ENCODE data around the gene NHLH1.
"Not testable (repeated sequence)": the region's sequence is repeated elsewhere in the genome, so short reads cannot be mapped to it uniquely, and the experiment has no call there.

Gene NHLH1

GRCh38 chr1:160384812-160385211, 17.9 kb downstream of the NHLH1 start:
- DNase-seq, result not testable (repeated sequence)

- DNase-seq, result not testable (repeated sequence)
Measured at GRCh38 chr1:160388406-160388805, 21.5 kb downstream of the NHLH1 start.

DNA sequence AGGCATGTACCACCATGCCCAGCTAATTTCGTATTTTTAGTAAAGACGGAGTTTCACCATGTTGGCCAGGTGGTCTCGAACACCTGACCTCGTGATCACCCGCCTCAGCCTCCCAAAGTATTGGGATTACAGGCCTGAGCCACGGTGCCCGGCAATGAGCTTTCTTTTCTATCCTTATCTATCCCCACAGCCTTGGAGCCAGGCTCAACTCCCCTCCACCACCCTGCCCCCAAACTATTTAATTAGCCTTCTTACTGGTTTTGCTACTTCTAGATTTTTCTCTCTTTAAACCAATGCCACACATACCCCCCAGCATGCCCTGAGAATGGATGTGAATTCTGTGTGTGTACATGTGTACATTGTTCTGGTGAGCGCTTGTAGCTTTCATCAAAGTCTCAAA, 27.8 kb downstream of the NHLH1 start:
- DNase-seq, result no peak

- no peak for DNase-seq
Measured at GRCh38 chr1:160397651-160398050, 30.8 kb downstream of the NHLH1 start.

- no peak for DNase-seq
Measured at GRCh38 chr1:160398823-160399222, 32.0 kb downstream of the NHLH1 start.

- DNase-seq, result no peak
Measured at GRCh38 chr1:160399544-160400222, 32.8 kb downstream of the NHLH1 start.

DNA sequence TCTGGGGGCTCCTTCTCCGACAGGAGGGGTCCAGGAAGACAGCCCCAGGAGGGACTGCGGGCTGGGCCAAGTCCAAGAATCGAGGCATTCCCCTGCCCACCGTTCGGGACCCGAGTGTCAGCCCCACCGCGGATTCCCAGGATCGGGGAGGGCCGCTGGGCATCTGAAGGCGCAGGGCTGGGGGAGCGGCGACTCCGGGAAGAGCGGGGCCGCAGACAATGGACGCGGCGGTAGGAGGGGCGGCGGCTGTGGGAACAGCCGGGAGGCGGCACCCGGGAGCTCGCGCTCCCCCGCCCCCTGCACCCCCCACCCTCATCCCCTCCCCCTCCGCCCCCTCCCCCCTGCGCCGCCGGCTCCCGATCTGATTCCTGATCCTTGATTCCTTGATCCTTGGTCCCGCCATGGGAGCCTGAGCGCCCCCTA, 33.4 kb downstream of the NHLH1 start, which contains the start of gene VANGL2:
TSS of gene VANGL2 (plus strand) at position 342 of the 423 bp plus-strand sequence. CDS start 15,274 bp downstream, outside the sequence.
- no peak for DNase-seq

GRCh38 chr1:160400646-160401486, 34.0 kb downstream of the NHLH1 start:
- no peak for DNase-seq

GRCh38 chr1:160401487-160401805, 34.6 kb downstream of the NHLH1 start:
- no peak for DNase-seq

GRCh38 chr1:160402001-160402795, 35.3 kb downstream of the NHLH1 start:
- no peak for DNase-seq

- no peak for DNase-seq
Measured at GRCh38 chr1:160403244-160403643, 36.4 kb downstream of the NHLH1 start.

- no peak for DNase-seq
Measured at GRCh38 chr1:160404094-160404493, 37.2 kb downstream of the NHLH1 start.

DNA sequence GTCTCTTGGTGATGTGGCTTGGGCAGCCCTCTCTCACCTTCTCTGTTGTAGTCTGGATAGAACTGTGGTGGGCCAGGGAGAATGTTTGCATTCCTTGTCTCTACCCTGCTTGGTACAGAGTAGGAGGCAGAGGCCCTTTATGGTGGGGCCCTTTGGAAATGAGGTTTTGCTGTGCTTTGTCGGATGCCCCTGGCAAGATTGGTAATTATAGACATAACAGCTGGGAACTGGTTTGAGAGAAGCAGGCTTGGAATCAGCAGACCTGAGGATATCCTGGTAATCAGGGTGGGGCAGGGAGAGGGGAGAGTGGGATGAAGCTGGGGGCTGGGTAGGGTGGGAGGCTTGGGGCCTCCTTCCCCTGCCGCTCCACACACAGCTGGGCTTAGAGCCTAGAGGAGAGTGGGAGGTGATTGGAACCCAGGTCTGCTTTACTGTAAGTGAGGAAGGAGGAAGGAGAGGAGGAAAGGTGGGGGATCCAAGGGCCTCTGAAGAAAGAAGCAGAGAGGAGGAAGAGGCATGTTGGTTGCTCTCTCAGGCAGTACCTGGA, 38.5 kb downstream of the NHLH1 start:
- no peak for DNase-seq

GRCh38 chr1:160406131-160406968, 39.5 kb downstream of the NHLH1 start:
- no peak for DNase-seq

DNA sequence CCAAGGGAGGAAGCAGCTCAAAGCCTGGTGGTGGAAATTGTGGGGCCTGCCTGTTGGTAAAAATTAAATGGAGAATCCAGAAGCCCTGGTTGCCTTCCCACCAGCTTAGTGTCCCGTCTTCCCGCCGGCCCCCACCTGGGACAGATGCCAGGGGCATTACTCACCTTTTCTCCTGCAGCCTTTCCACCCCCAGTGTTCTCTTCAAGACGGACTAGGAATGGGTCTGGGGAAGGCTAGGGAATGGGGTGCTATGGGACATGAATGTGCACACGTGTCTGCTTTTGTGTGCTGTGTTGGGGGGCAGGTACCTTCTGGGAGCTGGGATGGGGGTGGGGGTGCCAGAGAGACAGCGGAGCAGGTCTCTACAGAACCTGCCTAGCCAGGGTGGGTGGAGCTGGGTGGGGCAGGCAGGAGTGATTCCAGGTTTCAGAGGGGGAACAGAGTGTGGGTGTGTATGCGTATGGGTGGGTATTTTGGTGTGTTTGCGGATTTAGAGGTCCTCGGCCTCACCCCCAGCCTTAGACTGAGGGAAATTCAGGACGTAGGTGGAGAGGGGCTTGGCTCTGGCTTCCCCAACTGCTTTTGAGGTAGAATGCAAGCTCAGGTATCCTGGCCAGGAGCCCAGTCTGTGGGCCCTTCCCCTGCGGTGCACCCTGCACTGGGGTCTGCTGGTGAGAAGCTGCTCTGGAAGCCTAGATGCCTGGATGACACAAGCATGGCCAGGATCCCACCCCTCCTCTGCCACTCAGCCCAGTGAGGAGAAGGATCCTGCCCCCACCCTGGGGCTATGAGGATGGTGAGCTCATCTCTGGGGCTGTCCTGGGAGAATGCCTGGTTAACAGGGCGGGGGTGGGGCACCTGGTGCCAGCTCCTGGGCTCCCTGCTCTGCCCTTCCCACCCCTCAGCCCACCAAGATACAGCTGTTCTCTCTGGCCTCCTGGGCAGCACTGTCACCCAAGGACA, 41.2 kb downstream of the NHLH1 start:
- no peak for DNase-seq

DNA sequence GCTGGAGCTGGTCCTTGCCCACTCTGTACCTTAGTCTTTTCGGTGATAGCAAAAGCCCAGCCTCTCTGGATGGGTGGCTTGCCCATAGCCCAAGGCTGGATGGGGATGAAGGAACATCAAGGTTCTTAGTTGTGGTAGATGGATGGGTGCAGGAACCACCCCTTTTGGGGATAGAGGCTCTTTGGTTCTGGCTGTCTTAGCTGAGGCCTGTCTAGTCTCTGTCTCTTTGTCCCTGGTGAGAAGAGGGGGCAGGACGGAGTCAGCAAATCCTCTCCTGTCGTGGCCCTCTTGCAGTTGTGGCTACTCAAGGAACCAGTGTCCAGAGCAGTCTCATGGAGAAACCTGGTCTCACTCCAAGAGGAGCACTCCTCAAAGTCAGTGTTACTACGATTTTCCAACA, 42.0 kb downstream of the NHLH1 start:
- DNase-seq, result no peak

- DNase-seq, result no peak
Measured at GRCh38 chr1:160409486-160409885, 42.6 kb downstream of the NHLH1 start.

GRCh38 chr1:160410406-160411005, 43.6 kb downstream of the NHLH1 start:
- DNase-seq, result no peak

DNA sequence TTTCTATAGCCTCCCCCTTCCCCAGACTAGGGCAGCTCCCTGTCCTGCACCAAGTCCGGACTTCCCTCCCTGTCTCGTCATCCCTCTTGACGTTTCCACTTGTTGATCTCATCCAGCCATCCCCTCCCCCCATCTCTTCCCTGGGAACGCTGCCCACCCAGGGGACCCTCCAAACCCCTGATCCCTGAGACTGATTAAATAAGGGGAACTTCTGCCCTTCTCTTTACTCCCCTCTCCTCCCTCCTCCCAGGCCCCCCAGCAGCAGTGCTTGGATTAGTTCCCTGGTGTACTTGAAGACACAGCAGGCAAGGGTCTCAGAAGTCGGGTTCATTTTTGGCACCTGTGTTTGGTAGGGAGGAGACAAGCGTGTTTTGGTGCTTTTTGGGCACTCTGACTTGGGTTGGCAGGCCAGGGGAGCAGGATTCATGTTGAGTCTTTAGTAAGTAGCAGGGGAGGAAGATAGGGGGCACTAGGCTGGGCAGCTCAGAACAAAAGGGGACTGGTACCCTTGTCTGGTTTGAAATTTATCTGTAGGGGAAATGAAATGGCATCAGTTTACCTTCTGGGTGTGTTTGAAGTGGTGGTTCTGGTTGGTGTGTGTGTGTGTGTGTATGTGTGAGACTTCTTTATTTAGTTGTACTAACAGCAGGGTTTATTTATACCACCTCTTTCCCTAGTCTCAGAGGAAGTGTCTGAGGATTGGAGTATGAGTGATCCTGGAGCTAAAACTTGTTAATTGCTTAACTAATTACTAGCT, 44.6 kb downstream of the NHLH1 start:
- DNase-seq, result no peak

DNA sequence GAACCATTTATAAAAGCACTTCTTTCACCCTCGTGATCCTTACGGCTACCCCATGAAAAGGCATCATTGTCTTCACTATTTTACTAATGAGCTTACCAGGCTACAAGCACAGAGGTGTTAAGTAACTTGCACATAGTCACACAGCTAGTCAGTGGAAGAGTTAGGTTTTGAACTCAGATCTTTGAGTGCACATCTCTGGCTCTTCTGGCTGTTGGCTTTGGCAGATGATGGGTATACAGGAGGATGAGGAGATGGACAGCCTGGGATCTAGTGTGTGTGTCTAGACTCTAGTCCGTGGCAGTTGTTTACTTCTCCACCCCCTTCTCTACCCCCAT, 45.1 kb downstream of the NHLH1 start:
- no peak for DNase-seq
